SU-DHL-6 (cell line): Measurements from ENCODE around the gene ZFP37.
"Not testable (repeated sequence)": the region's sequence is repeated elsewhere in the genome, so short reads cannot be mapped to it uniquely, and the experiment has no call there.

ENCODE experiments used
- H2AFZ ChIP-seq: fragments of 200-600 bp; sonication (generic); 2 replicates; pipeline ENCODE4 v1.6.1; 2014; ENCODE audit warnings: low read depth, mild to moderate bottlenecking, moderate library complexity, mixed read lengths, antibody characterized with exemption, low read length; ENCODE audit not compliant: severe bottlenecking
- H3F3A ChIP-seq: fragments of 200-600 bp; shearing (Covaris generic); 2 replicates; pipeline ENCODE4 v1.6.0; 2016; ENCODE audit warnings: antibody characterized with exemption, mild to moderate bottlenecking; ENCODE audit not compliant: insufficient read depth
- H3K27ac ChIP-seq: fragments of 200-600 bp; sonication (generic); 2 replicates; pipeline ENCODE4 v1.5.1; 2016; ENCODE audit warnings: low read depth, mild to moderate bottlenecking, low read length, moderate library complexity, mixed read lengths
- H3K27me3 ChIP-seq: fragments of 200-600 bp; sonication (generic), shearing (Covaris generic); 2 replicates; pipeline ENCODE4 v1.6.0; 2014; ENCODE audit warnings: mild to moderate bottlenecking, low read length
- H3K36me3 ChIP-seq: fragments of 200-600 bp; sonication (generic); 2 replicates; pipeline ENCODE4 v1.6.1; 2014; ENCODE audit warnings: mild to moderate bottlenecking, low read length, mixed read lengths
- H3K4me2 ChIP-seq: fragments of 300-600, 200-600 bp; shearing (Covaris generic), sonication (generic); 2 replicates; pipeline ENCODE4 v1.6.0; 2014; ENCODE audit warnings: low read length, low read depth, mild to moderate bottlenecking; ENCODE audit not compliant: poor library complexity, severe bottlenecking
- H3K4me3 ChIP-seq: fragments of 200-600 bp; sonication (generic); 2 replicates; pipeline ENCODE4 v1.5.1; 2014; ENCODE audit warnings: antibody characterized with exemption, low read length, mild to moderate bottlenecking, mixed read lengths; ENCODE audit not compliant: insufficient read depth, poor library complexity, severe bottlenecking
- H3K79me2 ChIP-seq: fragments of 200-600 bp; sonication (generic); 2 replicates; pipeline ENCODE4 v1.6.1; 2014; ENCODE audit warnings: mild to moderate bottlenecking, low read length, moderate library complexity; ENCODE audit not compliant: insufficient read depth
- H3K9ac ChIP-seq: fragments of 200-600 bp; sonication (generic); 2 replicates; pipeline ENCODE4 v1.7.0; 2014; ENCODE audit warnings: mild to moderate bottlenecking, low read length
- H3K9me2 ChIP-seq: fragments of 200-600 bp; sonication (generic); replicated peaks from 2 replicates; pipeline ENCODE4 v1.6.1; 2014; ENCODE audit warnings: low read length; ENCODE audit not compliant: insufficient read depth
- H3K9me3 ChIP-seq: fragments of 200-600 bp; sonication (generic); 2 replicates; pipeline ENCODE4 v1.6.1; 2014; ENCODE audit warnings: low read length, mixed read lengths; ENCODE audit not compliant: insufficient read depth
- H4K20me1 ChIP-seq: fragments of 200-600 bp; sonication (generic); 2 replicates; pipeline ENCODE4 v1.6.1; 2014; ENCODE audit warnings: low read depth, mild to moderate bottlenecking, antibody characterized with exemption, low read length, moderate library complexity, mixed read lengths
- CTCF ChIP-seq: fragments of 200-600 bp; sonication (generic); IDR thresholded peaks from one replicate; pipeline ENCODE4 v1.5.1; 2017; ENCODE audit warnings: antibody characterized with exemption, mild to moderate bottlenecking, low read length, moderate library complexity; ENCODE audit not compliant: insufficient read depth, poor library complexity, severe bottlenecking
- EZH2phosphoT487 ChIP-seq: fragments of 200-600 bp; sonication (generic), shearing (Covaris generic); conservative IDR thresholded peaks from 2 replicates; pipeline ENCODE4 v1.6.1; 2018; ENCODE audit warnings: mild to moderate bottlenecking, antibody characterized with exemption, low read length, moderate library complexity, mixed read lengths

Gene ZFP37

GRCh38 chr9:113062932-113063310 is 6.4 kb upstream of the ZFP37 start:
- not testable (repeated sequence) for H2AFZ ChIP-seq, H3K4me3 ChIP-seq, H3K79me2 ChIP-seq, H3K27ac ChIP-seq, H3K9me3 ChIP-seq, H3K9me2 ChIP-seq, H3K9ac ChIP-seq, H3K27me3 ChIP-seq, H4K20me1 ChIP-seq, H3K36me3 ChIP-seq, H3K4me2 ChIP-seq, H3F3A ChIP-seq

- not testable (repeated sequence) for H3K9ac ChIP-seq, H3K79me2 ChIP-seq, H3K9me2 ChIP-seq, H3K4me2 ChIP-seq, H4K20me1 ChIP-seq, H3F3A ChIP-seq, H3K36me3 ChIP-seq, H3K27ac ChIP-seq, H2AFZ ChIP-seq, H3K27me3 ChIP-seq, H3K9me3 ChIP-seq, H3K4me3 ChIP-seq
Observed at GRCh38 chr9:113062256-113062931, 5.9 kb upstream of the ZFP37 start.

- not testable (repeated sequence) for H3K79me2 ChIP-seq, H3F3A ChIP-seq, H2AFZ ChIP-seq, H4K20me1 ChIP-seq, H3K9me2 ChIP-seq, H3K36me3 ChIP-seq, H3K9ac ChIP-seq, H3K27ac ChIP-seq, H3K9me3 ChIP-seq, H3K27me3 ChIP-seq, H3K4me3 ChIP-seq, H3K4me2 ChIP-seq
Observed at GRCh38 chr9:113061072-113061850, 4.7 kb upstream of the ZFP37 start.

- H3K27ac ChIP-seq, H3K9me2 ChIP-seq, H3F3A ChIP-seq, H3K4me3 ChIP-seq, H3K4me2 ChIP-seq, H3K36me3 ChIP-seq, H3K27me3 ChIP-seq, H3K9me3 ChIP-seq, H2AFZ ChIP-seq, H3K9ac ChIP-seq, H4K20me1 ChIP-seq, H3K79me2 ChIP-seq: not testable (repeated sequence)
Observed at GRCh38 chr9:113059581-113060284, 3.2 kb upstream of the ZFP37 start.

GRCh38 chr9:113057193-113057592 is 669 bp upstream of the ZFP37 start:
- H2AFZ ChIP-seq: no peak overlapping the region
- no peaks in the 10 kb centered on the region for H4K20me1 ChIP-seq
- H3K27ac ChIP-seq: no peak overlapping the region
- TF ChIP-seq CTCF (no peak), EZH2phosphoT487 (no peak)
- no peak overlapping the region for H3K9ac ChIP-seq
- H3K9me3 ChIP-seq: no peaks in the 10 kb centered on the region
- no peaks in the 10 kb centered on the region for H3K27me3 ChIP-seq
- H3K9me2 ChIP-seq: no peaks in the 10 kb centered on the region
- no peak overlapping the region for H3K4me2 ChIP-seq
- no peak overlapping the region for H3K4me3 ChIP-seq
- no peaks in the 10 kb centered on the region for H3F3A ChIP-seq
- H3K36me3 ChIP-seq: no peaks in the 10 kb centered on the region
- no peaks in the 10 kb centered on the region for H3K79me2 ChIP-seq
